Type B pancreatic cell (in vitro differentiated cells): ENCODE results near the gene HSD17B8. TPM values are rescaled to one million over a fixed set of nuclear protein-coding genes. Genes with fewer than 3 reads are reported as not detected.
A peak's percentile ranks its signal among the peaks of the same experiment; 100 is the strongest.

Experiments
- DNase-seq: peaks from one replicate; pipeline ENCODE4 v3.0.0; 2021; ENCODE audit warnings: mixed read lengths; ENCODE audit not compliant: unreplicated experiment; ENCODE audit errors: extremely low spot score
- H3K27ac Mint-ChIP-seq: 2 replicates; pipeline ENCODE4 v1.8.0; 2021; ENCODE audit warnings: mild to moderate bottlenecking, mixed read lengths
- H3K27me3 Mint-ChIP-seq: 2 replicates; pipeline ENCODE4 v1.8.0; 2021; ENCODE audit warnings: mixed read lengths
- H3K36me3 Mint-ChIP-seq: 2 replicates; pipeline ENCODE4 v1.8.0; 2021; ENCODE audit warnings: mixed read lengths
- H3K4me1 Mint-ChIP-seq: one replicate; pipeline ENCODE4 v1.8.0; 2021; ENCODE audit warnings: mixed read lengths; ENCODE audit not compliant: unreplicated experiment
- H3K4me3 Mint-ChIP-seq: 2 replicates; pipeline ENCODE4 v1.8.0; 2021; ENCODE audit warnings: mild to moderate bottlenecking, mixed read lengths
- H3K9me3 Mint-ChIP-seq: 2 replicates; pipeline ENCODE4 v1.8.0; 2021; ENCODE audit warnings: mixed read lengths
- CTCF ChIP-seq: fragments of 200-600 bp; sonication (generic); conservative IDR thresholded peaks from 2 replicates; pipeline ENCODE4 v1.5.0; 2021; ENCODE audit warnings: antibody characterized with exemption, mild to moderate bottlenecking
- total RNA-seq: library from RNA; stranded (reverse); gene quantifications from 2 replicates; pipeline ENCODE4 v1.2.1, GENCODE V29; 2021; ENCODE audit warnings: low replicate concordance

HSD17B8 gene
- total RNA-seq, 1 donor from 2014 or later, result 15.7 TPM

GRCh38 chr6:33191383-33192104 is 12.9 kb upstream of the HSD17B8 start:
- DNase-seq, result no peak
- Mint-ChIP-seq H3K4me3 (peak overlapping the region; percentile 65), H3K9me3 (no peaks in the 10 kb centered on the region), H3K27ac (no peak overlapping the region), H3K4me1 (peaks cover 38% of the 10 kb centered on the region), H3K36me3 (peaks cover 12% of the 10 kb centered on the region), H3K27me3 (peaks cover 45% of the 10 kb centered on the region)
- TF ChIP-seq CTCF, result no peak

GRCh38 chr6:33192105-33192646 is 12.3 kb upstream of the HSD17B8 start, which contains the start of gene COL11A2:
Gene COL11A2 (minus strand): TSS chr6:33192467. CDS start chr6:33192240, 227 bp downstream.
- Mint-ChIP-seq H3K27me3 (peaks cover 41% of the 10 kb centered on the region), H3K4me1 (peaks cover 38% of the 10 kb centered on the region), H3K4me3 (peak within 1 kb of the TSS; percentile 87), H3K36me3 (peaks cover 15% of the 10 kb centered on the region), H3K27ac (no peak within 1 kb of the TSS), H3K9me3 (no peaks in the 10 kb centered on the region)
- no peak for DNase-seq
- TF ChIP-seq CTCF, result no peak

- no peak for DNase-seq
- no peak overlapping the region for H3K27ac Mint-ChIP-seq
- peaks cover 20% of the 10 kb centered on the region for H3K36me3 Mint-ChIP-seq
- peaks cover 46% of the 10 kb centered on the region for H3K4me1 Mint-ChIP-seq
- no peak for TF ChIP-seq CTCF
- peaks cover 35% of the 10 kb centered on the region for H3K27me3 Mint-ChIP-seq
- H3K9me3 Mint-ChIP-seq, result no peaks in the 10 kb centered on the region
- H3K4me3 Mint-ChIP-seq, result peak overlapping the region; percentile 87
Measured at GRCh38 chr6:33192671-33193602, 11.5 kb upstream of the HSD17B8 start.

GRCh38 chr6:33193619-33194018 is 10.8 kb upstream of the HSD17B8 start:
- Mint-ChIP-seq H3K27me3 (peaks cover 31% of the 10 kb centered on the region), H3K4me1 (peaks cover 53% of the 10 kb centered on the region), H3K36me3 (peaks cover 20% of the 10 kb centered on the region), H3K27ac (no peak overlapping the region), H3K4me3 (peak overlapping the region; percentile 67), H3K9me3 (no peaks in the 10 kb centered on the region)
- DNase-seq, result no peak
- TF ChIP-seq CTCF, result no peak

GRCh38 chr6:33194431-33194979 is 9.9 kb upstream of the HSD17B8 start:
- no peak for TF ChIP-seq CTCF
- no peak for DNase-seq
- Mint-ChIP-seq H3K4me1 (peaks cover 59% of the 10 kb centered on the region), H3K9me3 (no peaks in the 10 kb centered on the region), H3K27ac (no peak overlapping the region), H3K36me3 (peaks cover 20% of the 10 kb centered on the region), H3K4me3 (no peak overlapping the region), H3K27me3 (peaks cover 27% of the 10 kb centered on the region)
